PC-9 (cell line): ENCODE data around the gene KCNH1. TPM values are rescaled to one million over a fixed set of nuclear protein-coding genes. Genes with fewer than 3 reads are reported as not detected.

Experiments
- BruUV-seq: library from RNA; stranded (reverse); fragments of 400-500 nt; replicated peaks from 2 replicates; lab custom pipeline; 2021; lab: Mats Ljungman, UMichigan
- CTCF ChIA-PET: fragments of 300-600 bp; sonication (Branson Sonifier 250); formaldehyde crosslinking; loops from one replicate; lab custom pipeline; 2022; ENCODE audit warnings: antibody characterized with exemption; lab: Charles Lee
- POLR2A ChIA-PET: fragments of 300-600 bp; sonication (Branson Sonifier 250); formaldehyde crosslinking; loops from one replicate; lab custom pipeline; 2022; ENCODE audit warnings: antibody characterized with exemption; ENCODE audit not compliant: unreplicated experiment; lab: Charles Lee
- DNase-seq, 2 experiments: peaks; one replicate each; pipeline versions ENCODE4 v3.0.0 to v3.0.0-alpha.2; 2015 to 2022; ENCODE audit warnings: mixed read lengths in 1 of 2
- H2AFZ ChIP-seq: fragments of 200-600 bp; sonication (generic); 2 replicates; pipeline ENCODE4 v1.8.1; 2017; ENCODE audit warnings: antibody characterized with exemption
- H3F3A ChIP-seq: fragments of 200-600 bp; sonication (generic); 2 replicates; pipeline ENCODE4 v1.8.1; 2017; ENCODE audit warnings: antibody characterized with exemption, mild to moderate bottlenecking, low read depth; ENCODE audit not compliant: insufficient read depth
- H3K27ac ChIP-seq: fragments of 200-600 bp; sonication (generic); 2 replicates; pipeline ENCODE4 v1.6.1; 2016; ENCODE audit warnings: mixed run types
- H3K27me3 ChIP-seq: fragments of 200-600 bp; sonication (generic); 2 replicates; pipeline ENCODE4 v1.6.1; 2016; ENCODE audit warnings: low read depth, mixed run types; ENCODE audit not compliant: insufficient read depth
- H3K36me3 ChIP-seq: fragments of 200-600 bp; sonication (generic); 2 replicates; pipeline ENCODE4 v1.6.1; 2016; ENCODE audit warnings: low read depth, mixed run types
- H3K4me1 ChIP-seq: fragments of 200-600 bp; sonication (generic); replicated peaks from 2 replicates; pipeline ENCODE4 v1.6.1; 2016; ENCODE audit warnings: mixed run types; ENCODE audit not compliant: insufficient read depth
- H3K4me2 ChIP-seq: fragments of 200-600 bp; sonication (generic); 2 replicates; pipeline ENCODE4 v1.6.1; 2017; ENCODE audit warnings: mixed run types
- H3K4me3 ChIP-seq: fragments of 200-600 bp; sonication (generic); 2 replicates; pipeline ENCODE4 v1.6.1; 2016; ENCODE audit warnings: mixed run types
- H3K79me2 ChIP-seq: fragments of 200-600 bp; sonication (generic); 2 replicates; pipeline ENCODE4 v1.6.1; 2017; ENCODE audit warnings: low read depth, mixed run types
- H3K9me2 ChIP-seq: fragments of 200-600 bp; sonication (generic); 2 replicates; pipeline ENCODE4 v1.8.1; 2017; ENCODE audit warnings: mild to moderate bottlenecking; ENCODE audit not compliant: insufficient read depth
- H3K9me3 ChIP-seq: fragments of 200-600 bp; sonication (generic); 2 replicates; pipeline ENCODE4 v1.8.1; 2016; ENCODE audit warnings: low read depth; ENCODE audit not compliant: insufficient read depth
- H4K20me1 ChIP-seq: fragments of 200-600 bp; sonication (generic); 2 replicates; pipeline ENCODE4 v1.8.1; 2017; ENCODE audit not compliant: insufficient read depth
- EZH2 ChIP-seq: fragments of 200-600 bp; sonication (generic); IDR thresholded peaks from 2 replicates; pipeline ENCODE4 v1.8.0; 2017; ENCODE audit warnings: antibody characterized with exemption, low read depth
- intact Hi-C: fragments of 100-400 bp; cut with micrococcal nuclease; formaldehyde crosslinking; loops from one replicate; pipeline ENCODE4 v1.10.0; 2022; ENCODE audit not compliant: unreplicated experiment
- total RNA-seq: library from RNA; stranded (reverse); gene quantifications from 2 replicates; pipeline ENCODE4 v1.2.3, GENCODE V29; 2021
- TF ChIP-seq, protein P1 (sequence below): fragments of 200-600 bp; sonication (generic); conservative IDR thresholded peaks from 2 replicates; pipeline ENCODE4 v1.6.1; 2017; ENCODE audit warnings: mixed run types, antibody characterized with exemption, mild to moderate bottlenecking, moderate library complexity

KCNH1 gene
- total RNA-seq, 1 experiment from 2014 or later: not detected

DNA sequence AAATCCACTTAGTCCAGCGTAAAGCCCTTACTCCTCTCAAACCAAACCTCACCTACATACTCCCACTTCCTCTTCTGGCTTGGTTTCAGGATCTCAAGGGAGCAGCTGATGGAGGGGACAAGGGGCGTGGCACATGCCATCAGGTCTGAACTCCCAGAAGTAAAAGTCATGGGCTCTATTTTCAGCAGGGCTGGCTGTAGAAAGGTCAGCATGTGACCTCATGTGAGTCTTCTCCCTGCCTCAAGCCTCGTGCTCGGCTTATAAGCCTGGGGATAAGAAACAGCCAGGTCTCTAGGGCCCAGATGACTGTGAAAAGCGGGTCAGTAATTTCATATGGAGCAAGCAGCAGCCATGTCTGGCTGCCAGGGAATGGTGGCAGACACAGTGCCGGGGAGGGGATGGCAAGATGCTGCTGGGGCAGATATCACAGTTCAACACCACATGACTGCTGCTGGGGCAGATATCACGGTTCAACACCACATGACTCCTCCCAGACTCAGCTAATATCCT, 227.9 kb downstream of the KCNH1 start:
- no peak overlapping the region for H3K27ac ChIP-seq
- no peaks in the 10 kb centered on the region for H3K4me1 ChIP-seq
- no peaks in the 10 kb centered on the region for H3K36me3 ChIP-seq
- intact Hi-C loops: no loop called here
- no peak overlapping the region for H2AFZ ChIP-seq
- TF ChIP-seq, protein P1, sequence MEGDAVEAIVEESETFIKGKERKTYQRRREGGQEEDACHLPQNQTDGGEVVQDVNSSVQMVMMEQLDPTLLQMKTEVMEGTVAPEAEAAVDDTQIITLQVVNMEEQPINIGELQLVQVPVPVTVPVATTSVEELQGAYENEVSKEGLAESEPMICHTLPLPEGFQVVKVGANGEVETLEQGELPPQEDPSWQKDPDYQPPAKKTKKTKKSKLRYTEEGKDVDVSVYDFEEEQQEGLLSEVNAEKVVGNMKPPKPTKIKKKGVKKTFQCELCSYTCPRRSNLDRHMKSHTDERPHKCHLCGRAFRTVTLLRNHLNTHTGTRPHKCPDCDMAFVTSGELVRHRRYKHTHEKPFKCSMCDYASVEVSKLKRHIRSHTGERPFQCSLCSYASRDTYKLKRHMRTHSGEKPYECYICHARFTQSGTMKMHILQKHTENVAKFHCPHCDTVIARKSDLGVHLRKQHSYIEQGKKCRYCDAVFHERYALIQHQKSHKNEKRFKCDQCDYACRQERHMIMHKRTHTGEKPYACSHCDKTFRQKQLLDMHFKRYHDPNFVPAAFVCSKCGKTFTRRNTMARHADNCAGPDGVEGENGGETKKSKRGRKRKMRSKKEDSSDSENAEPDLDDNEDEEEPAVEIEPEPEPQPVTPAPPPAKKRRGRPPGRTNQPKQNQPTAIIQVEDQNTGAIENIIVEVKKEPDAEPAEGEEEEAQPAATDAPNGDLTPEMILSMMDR: no peak
- TF ChIP-seq EZH2: no peak
- BruUV-seq: no TSS peak
- no peak for DNase-seq
- H3K4me3 ChIP-seq: no peak overlapping the region
- H3K4me2 ChIP-seq: no peak overlapping the region
- ChIA-PET CTCF (no interaction called here), POLR2A (no interaction called here)
- no peaks in the 10 kb centered on the region for H4K20me1 ChIP-seq
- no peaks in the 10 kb centered on the region for H3K9me2 ChIP-seq
- no peaks in the 10 kb centered on the region for H3K79me2 ChIP-seq
- peaks cover 14% of the 10 kb centered on the region; the same call in 1 of the 2 replicates for H3K27me3 ChIP-seq
- no peaks in the 10 kb centered on the region for H3K9me3 ChIP-seq
- no peaks in the 10 kb centered on the region for H3F3A ChIP-seq

GRCh38 chr1:210905365-210905904, 228.5 kb downstream of the KCNH1 start:
- TF ChIP-seq EZH2: no peak
- TF ChIP-seq, protein P1: no peak
- H3K27ac ChIP-seq: no peak overlapping the region
- H3F3A ChIP-seq: no peaks in the 10 kb centered on the region
- H3K4me3 ChIP-seq: no peak overlapping the region
- H3K4me1 ChIP-seq: no peaks in the 10 kb centered on the region
- no peak overlapping the region for H2AFZ ChIP-seq
- no peaks in the 10 kb centered on the region for H3K36me3 ChIP-seq
- H3K79me2 ChIP-seq: no peaks in the 10 kb centered on the region
- H3K4me2 ChIP-seq: no peak overlapping the region
- no peaks in the 10 kb centered on the region for H4K20me1 ChIP-seq
- no peak for DNase-seq
- H3K9me3 ChIP-seq: no peaks in the 10 kb centered on the region
- peaks cover 14% of the 10 kb centered on the region; the same call in 1 of the 2 replicates for H3K27me3 ChIP-seq
- intact Hi-C loops: no loop called here
- CTCF ChIA-PET: no interaction called here
- BruUV-seq: no TSS peak
- POLR2A ChIA-PET: no interaction called here
- H3K9me2 ChIP-seq: no peaks in the 10 kb centered on the region

DNA sequence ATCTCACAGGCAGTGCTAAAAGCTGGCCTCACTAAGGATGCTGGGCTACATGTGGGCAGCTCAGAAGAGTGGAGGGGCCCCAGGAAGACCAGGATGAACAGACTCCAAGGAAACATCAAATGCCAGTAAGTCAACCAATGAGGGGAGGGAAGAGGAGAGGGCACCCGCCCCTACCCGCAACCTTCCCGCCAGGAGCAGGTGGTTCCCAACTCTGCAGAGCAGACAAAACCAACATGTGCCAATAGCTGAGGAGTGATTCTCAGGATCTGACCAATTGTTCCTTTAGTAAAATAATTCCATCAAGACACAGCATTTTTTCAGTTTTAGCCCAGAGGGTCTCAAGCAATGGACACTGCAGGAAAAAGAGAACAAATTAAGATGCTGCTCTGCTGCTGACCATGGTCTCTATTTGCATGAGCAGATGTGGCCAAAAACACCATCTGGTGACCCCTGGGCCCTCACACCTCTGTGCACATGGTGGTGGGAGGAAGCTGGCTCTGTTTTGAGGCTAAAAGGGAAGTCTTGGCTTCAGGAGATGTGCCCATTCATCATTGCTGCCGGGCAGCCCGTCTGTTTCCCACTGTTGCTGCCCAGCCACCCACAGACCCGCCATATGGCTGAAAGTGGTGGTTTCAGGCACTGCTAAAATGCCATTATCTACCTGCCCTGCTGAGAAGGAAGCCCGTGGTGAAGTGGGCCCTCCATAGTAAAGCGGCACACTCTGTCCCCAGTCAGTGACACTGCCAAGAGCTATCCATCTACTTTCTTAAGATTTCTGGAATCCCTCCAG, 231.8 kb downstream of the KCNH1 start:
- intact Hi-C loops: loop anchor here (5.0 kb wide), 1 partner anchor 65 kb away; no protein-coding TSS in a partner anchor
- BruUV-seq: no TSS peak

More for the DNA sequence above, 231.8 kb downstream of the KCNH1 start:
- H3K4me1 ChIP-seq: no peaks in the 10 kb centered on the region
- 0 out of 2 replicates have a peak, but pooled peaks cover 14% of the 10 kb centered on the region for H3K27me3 ChIP-seq
- ChIA-PET CTCF (no interaction called here), POLR2A (no interaction called here)
- H3K4me2 ChIP-seq: no peak overlapping the region
- no peaks in the 10 kb centered on the region for H3K9me2 ChIP-seq
- no peak overlapping the region for H3K27ac ChIP-seq
- no peaks in the 10 kb centered on the region for H4K20me1 ChIP-seq
- H3F3A ChIP-seq: no peaks in the 10 kb centered on the region
- DNase-seq: no peak
- no peak for TF ChIP-seq EZH2
- no peaks in the 10 kb centered on the region for H3K9me3 ChIP-seq
- H3K79me2 ChIP-seq: no peaks in the 10 kb centered on the region
- H3K4me3 ChIP-seq: no peak overlapping the region
- H2AFZ ChIP-seq: no peak overlapping the region
- H3K36me3 ChIP-seq: no peaks in the 10 kb centered on the region
